Neuron (in vitro differentiated cells): ENCODE measurements around the gene AKR1A1.
"Not testable (repeated sequence)": the region's sequence is repeated elsewhere in the genome, so short reads cannot be mapped to it uniquely, and the experiment has no call there.

Source experiments
- H2AFZ ChIP-seq: one replicate; pipeline ENCODE4 v1.6.1; 2013; ENCODE audit warnings: low read depth, mild to moderate bottlenecking, inconsistent platforms, low read length, moderate library complexity
- H3K27me3 ChIP-seq: one replicate; pipeline ENCODE4 v1.6.1; 2013; ENCODE audit warnings: low read length; ENCODE audit not compliant: insufficient read depth
- H3K36me3 ChIP-seq: one replicate; pipeline ENCODE4 v1.6.1; 2013; ENCODE audit warnings: low read length; ENCODE audit not compliant: insufficient read depth
- H3K4me1 ChIP-seq: one replicate; pipeline ENCODE4 v1.6.1; 2013; ENCODE audit warnings: low read length; ENCODE audit not compliant: insufficient read depth
- H3K4me3 ChIP-seq: 2 replicates; pipeline ENCODE4 v1.5.1; 2013; ENCODE audit warnings: mild to moderate bottlenecking, low read length, moderate library complexity
- H3K9me3 ChIP-seq: one replicate; pipeline ENCODE4 v1.6.1; 2013; ENCODE audit warnings: low read length

Gene AKR1A1

DNA sequence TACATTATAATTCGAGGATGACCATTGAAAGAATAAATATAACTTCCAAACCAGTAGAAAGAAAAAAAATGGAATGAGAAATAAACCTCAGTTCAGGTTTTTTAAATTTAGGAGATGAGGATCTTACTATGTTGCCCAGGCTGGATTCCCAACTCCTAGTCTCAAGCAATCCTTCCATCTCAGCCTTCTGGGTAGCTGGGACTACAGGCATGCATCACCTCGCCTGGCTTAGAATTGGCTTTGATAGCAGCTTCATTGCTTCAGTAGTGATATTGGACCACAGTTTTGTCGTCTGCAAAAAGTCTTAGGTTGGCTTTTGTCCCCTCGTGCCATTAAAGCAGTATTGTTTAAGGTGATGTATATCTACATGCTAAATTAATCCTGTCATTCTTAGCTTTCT is 36.1 kb downstream of the AKR1A1 start:
- peak overlapping the region; percentile 2 for H3K4me3 ChIP-seq
- no peaks in the 10 kb centered on the region for H3K9me3 ChIP-seq
- H3K4me1 ChIP-seq = peaks cover 15% of the 10 kb centered on the region
- peaks cover 22% of the 10 kb centered on the region for H3K36me3 ChIP-seq
- H3K27me3 ChIP-seq = no peaks in the 10 kb centered on the region
- no peak overlapping the region for H2AFZ ChIP-seq

DNA sequence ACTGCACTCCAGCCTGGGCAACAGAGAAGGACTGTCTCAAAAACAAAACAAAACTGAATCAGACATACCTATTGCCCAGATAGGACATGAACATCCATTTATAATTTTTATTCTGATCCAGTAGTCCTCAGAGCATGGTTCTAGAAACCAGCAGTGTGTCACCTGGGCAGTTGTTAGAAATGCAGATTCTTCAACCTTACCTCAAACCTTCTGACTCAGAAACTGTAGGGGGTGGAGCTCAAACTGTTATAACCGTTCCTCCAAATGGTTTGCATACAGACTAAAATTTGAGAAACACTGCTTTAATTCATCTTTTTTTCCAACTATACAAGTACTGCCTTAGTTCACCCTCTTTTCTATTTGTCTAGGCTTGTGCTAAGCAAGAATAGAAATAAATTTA is 39.2 kb downstream of the AKR1A1 start:
- no peak overlapping the region for H2AFZ ChIP-seq
- H3K36me3 ChIP-seq = peaks cover 47% of the 10 kb centered on the region
- no peak overlapping the region for H3K4me3 ChIP-seq
- H3K9me3 ChIP-seq = no peaks in the 10 kb centered on the region
- peaks cover 15% of the 10 kb centered on the region for H3K4me1 ChIP-seq
- no peaks in the 10 kb centered on the region for H3K27me3 ChIP-seq

DNA sequence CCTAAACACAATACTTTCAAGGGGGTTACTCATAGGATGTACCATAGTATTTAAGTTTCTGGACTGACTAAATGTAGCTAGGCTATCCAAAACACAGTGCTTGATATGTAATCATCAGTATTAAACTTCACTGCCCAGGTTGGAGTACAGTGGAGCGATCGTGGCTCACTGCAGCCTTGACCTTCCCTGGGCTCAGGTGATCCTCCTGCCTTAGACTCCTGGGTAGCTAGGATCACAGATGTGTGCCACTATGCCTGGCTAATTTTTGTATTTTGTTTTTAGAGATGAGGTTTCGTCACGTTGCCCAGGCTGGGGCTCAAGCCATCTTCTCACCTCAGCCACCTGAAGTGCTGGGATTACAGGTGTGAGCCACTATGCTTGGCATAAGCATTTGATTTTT is 43.8 kb downstream of the AKR1A1 start:
- H3K36me3 ChIP-seq = peaks cover 67% of the 10 kb centered on the region
- H3K9me3 ChIP-seq = no peaks in the 10 kb centered on the region
- H3K4me3 ChIP-seq = no peak overlapping the region
- H3K27me3 ChIP-seq = no peaks in the 10 kb centered on the region
- no peaks in the 10 kb centered on the region for H3K4me1 ChIP-seq
- no peak overlapping the region for H2AFZ ChIP-seq

DNA sequence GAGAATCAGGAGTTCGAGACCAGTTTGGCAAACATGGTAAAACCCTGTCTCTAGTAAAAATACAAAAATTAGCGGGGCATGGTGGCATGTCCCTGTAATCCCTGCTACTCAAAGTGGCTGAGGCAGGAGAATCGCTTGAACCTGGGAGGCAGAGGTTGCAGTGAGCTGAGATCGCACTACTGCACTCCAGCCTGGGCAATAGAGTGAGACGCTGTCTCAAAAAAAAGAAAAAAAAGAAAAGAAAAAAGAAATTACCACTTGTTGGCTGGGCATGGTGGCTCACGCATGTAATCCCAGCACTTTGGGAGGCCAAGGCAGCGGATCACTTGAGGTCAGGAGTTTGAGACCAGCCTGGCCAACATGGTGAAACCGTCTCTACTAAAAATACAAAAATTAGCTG is 46.1 kb downstream of the AKR1A1 start:
- peaks cover 60% of the 10 kb centered on the region for H3K36me3 ChIP-seq
- H3K4me3 ChIP-seq, H3K27me3 ChIP-seq, H3K9me3 ChIP-seq, H2AFZ ChIP-seq, H3K4me1 ChIP-seq: not testable (repeated sequence)

DNA sequence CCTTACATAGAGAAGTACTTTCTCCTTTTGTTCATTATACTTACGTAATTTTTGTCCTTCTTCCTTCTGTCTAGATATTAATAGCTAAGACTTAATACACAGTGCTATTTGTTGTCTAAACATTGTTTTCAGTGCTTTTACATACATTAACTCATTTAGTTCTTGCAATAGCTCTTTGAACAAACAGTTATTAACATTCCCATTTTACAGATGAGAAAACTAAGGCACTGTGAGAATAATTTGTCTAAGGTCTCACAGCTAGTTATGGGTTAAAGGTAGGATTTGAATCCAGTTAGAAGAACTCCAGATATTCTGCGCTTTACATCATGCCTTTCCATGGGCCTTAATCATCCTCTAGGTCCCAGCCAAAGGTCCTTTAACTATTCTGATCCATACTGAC is 53.6 kb downstream of the AKR1A1 start:
- H3K27me3 ChIP-seq = no peaks in the 10 kb centered on the region
- H3K4me1 ChIP-seq = no peaks in the 10 kb centered on the region
- no peak overlapping the region for H2AFZ ChIP-seq
- no peak overlapping the region for H3K4me3 ChIP-seq
- H3K9me3 ChIP-seq = no peaks in the 10 kb centered on the region
- H3K36me3 ChIP-seq = peaks cover 78% of the 10 kb centered on the region

DNA sequence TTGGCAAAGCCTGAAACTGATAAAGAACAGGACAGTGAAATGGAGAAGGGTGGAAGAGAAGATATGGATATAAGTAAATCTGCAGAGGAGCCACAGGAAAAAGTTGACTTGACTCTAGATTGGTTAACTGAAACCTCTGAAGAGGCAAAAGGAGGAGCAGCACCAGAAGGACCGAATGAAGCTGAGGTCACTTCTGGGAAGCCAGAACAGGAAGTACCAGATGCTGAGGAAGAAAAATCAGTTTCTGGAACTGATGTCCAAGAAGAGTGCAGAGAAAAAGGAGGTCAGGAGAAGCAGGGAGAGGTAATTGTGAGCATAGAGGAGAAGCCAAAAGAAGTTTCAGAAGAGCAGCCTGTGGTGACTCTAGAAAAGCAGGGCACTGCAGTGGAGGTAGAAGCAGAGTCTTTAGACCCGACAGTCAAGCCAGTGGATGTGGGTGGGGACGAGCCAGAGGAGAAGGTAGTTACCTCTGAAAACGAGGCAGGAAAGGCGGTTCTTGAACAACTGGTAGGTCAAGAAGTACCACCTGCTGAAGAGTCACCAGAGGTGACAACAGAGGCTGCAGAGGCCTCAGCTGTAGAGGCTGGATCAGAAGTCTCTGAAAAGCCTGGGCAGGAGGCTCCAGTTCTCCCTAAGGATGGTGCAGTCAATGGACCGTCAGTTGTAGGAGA is 56.9 kb downstream of the AKR1A1 start:
- H3K4me3 ChIP-seq = no peak overlapping the region
- H2AFZ ChIP-seq = no peak overlapping the region
- no peaks in the 10 kb centered on the region for H3K9me3 ChIP-seq
- H3K36me3 ChIP-seq = peaks cover 87% of the 10 kb centered on the region
- no peaks in the 10 kb centered on the region for H3K4me1 ChIP-seq
- H3K27me3 ChIP-seq = no peaks in the 10 kb centered on the region

DNA sequence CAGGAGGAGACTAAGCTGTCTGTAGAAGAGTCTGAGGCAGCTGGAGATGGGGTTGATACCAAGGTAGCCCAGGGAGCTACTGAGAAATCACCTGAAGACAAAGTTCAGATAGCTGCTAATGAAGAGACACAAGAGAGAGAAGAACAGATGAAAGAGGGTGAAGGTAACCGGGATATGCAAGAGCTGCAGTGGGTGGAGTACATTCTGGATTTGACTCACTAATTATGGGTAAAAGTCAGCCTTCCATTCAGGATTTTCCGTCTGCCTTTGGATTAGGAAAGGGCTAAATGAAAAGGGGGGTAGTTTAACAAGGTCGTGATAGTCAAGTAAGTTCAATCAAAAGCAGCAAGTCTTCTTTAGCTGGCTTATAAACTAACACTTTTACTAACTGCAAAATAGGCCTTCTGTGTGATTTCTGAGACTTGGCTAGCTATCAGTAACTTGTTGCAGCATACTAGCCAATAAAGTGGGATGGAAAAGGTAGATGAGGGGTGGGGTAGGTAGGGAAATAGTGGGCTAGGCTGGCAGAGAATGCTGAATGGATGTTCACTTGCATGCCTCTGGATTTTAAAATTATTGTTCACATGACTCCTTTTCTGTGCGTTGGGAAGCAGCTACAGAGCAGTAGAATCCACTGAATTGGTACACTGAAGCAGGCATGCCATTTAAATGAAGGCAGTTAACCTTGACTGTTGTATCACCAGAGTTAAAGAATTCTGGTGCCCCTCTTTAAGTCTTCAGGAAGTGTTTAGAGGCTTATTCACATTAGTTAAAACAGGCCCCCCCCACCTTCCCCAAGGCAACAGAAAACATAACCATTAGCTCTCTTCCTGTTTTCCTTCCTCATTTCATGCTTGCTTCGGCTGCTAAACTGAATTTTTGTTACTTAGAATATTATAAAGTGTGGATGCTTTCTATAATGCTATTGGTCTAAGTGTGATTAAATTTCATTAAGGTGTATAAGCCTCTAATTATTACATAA is 57.8 kb downstream of the AKR1A1 start:
- Histone ChIP-seq H3K4me1 (no peaks in the 10 kb centered on the region), H3K27me3 (no peaks in the 10 kb centered on the region), H3K9me3 (no peaks in the 10 kb centered on the region), H3K36me3 (peaks cover 88% of the 10 kb centered on the region), H2AFZ (no peak overlapping the region), H3K4me3 (no peak overlapping the region)

DNA sequence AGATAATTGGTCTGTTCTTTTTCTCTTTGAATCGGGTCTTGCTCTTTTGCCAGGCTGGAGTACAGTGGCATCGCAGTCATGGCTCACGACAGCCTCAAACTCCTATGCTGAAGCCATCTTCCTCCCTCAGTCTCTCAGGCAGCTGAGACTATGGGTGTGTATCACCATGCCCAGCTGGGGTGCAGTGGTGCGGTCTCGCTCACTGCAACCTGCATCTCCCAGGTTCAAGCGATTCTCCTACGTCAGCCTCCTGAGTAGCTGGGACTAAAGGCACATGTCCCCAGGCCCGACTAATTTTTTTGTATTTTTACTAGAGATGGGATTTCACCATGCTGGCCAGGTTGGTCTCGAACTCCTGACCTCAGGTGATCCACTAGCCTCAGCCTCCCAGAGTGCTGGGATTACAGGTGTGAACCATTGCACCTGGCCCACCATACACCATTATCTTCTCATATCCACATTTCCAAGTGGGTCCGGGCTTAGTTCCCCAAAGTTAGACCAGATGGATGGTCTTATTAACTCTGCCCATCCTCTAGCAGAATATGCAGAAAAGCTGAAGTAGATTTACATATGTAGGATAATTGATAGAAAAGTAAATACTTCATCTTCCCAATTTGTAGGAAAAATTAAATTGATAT is 60.1 kb downstream of the AKR1A1 start:
- no peak overlapping the region for H2AFZ ChIP-seq
- no peak overlapping the region for H3K4me3 ChIP-seq
- H3K27me3 ChIP-seq = no peaks in the 10 kb centered on the region
- H3K36me3 ChIP-seq = peaks cover 87% of the 10 kb centered on the region
- H3K9me3 ChIP-seq = no peaks in the 10 kb centered on the region
- H3K4me1 ChIP-seq = no peaks in the 10 kb centered on the region

DNA sequence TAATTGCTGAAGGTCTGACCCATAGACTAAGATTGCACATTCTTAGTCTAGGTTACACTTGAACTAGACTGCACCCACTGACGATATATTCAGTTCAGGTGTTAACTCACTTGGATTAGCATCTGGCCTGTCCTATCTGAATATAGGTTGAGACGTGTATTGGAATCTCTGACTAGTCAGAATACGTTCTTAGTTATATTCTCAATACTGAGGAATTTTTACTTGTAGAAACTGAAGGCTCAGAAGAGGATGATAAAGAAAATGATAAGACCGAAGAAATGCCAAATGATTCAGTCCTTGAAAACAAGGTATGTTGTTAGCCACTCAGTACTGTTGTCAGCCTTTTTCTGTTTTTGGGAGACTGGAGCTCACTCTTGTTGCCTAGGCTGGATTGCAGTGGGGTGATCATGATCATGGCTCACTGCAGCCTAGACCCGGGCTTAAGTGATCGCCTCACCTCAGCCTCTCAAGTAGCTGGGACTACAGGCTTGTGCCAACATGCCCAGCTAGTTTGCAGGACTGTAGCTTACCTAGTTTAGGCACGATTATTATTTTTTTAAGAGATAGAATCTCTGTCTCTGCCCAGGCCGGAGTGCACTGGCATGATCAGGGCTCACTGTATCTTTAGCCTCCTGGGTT is 62.4 kb downstream of the AKR1A1 start:
- no peak overlapping the region for H2AFZ ChIP-seq
- peaks cover 86% of the 10 kb centered on the region for H3K36me3 ChIP-seq
- no peaks in the 10 kb centered on the region for H3K4me1 ChIP-seq
- no peak overlapping the region for H3K4me3 ChIP-seq
- H3K9me3 ChIP-seq = no peaks in the 10 kb centered on the region
- H3K27me3 ChIP-seq = no peaks in the 10 kb centered on the region

DNA sequence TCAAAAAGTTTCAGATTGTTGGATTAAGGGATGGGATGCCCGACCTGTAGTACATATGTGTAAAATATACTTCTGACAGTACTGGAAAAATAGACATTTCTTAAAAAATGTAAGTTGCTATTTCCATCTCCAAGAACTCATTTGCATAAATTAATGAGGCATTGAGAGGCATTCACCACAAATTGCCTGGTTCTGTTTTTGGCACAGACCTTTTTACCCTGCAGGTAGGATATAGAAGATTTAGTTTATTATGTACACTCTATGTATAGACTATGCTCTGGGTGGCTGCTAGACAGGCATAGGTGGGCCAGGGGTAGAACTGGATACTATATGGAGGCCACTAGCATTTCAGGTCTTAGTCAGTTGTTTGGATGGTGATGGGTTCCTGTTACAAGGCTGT is 65.3 kb downstream of the AKR1A1 start:
- Histone ChIP-seq H3K36me3 (peaks cover 78% of the 10 kb centered on the region), H3K4me1 (no peaks in the 10 kb centered on the region), H3K4me3 (no peak overlapping the region), H3K27me3 (no peaks in the 10 kb centered on the region), H3K9me3 (no peaks in the 10 kb centered on the region), H2AFZ (no peak overlapping the region)

DNA sequence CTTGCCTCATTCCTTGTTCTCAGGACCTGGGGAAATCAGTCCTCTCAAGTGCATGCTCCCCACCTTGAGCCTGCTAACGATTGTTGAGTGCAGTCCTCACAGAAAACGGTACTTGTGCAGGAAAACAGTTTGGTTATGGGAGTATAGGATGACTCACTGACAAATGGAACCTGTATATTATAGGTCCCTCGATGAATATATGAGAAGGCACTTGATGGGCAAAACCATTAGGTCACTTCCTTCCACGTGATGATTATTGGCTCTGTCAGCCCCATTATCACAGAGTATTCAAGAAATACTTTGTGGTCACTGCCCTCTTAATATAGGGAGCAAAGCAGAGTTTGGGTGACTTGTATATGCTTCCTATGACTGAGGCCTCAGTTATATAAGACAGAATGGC is 67.0 kb downstream of the AKR1A1 start:
- no peaks in the 10 kb centered on the region for H3K4me1 ChIP-seq
- H2AFZ ChIP-seq = no peak overlapping the region
- H3K4me3 ChIP-seq = no peak overlapping the region
- peaks cover 70% of the 10 kb centered on the region for H3K36me3 ChIP-seq
- H3K27me3 ChIP-seq = no peaks in the 10 kb centered on the region
- H3K9me3 ChIP-seq = no peaks in the 10 kb centered on the region

DNA sequence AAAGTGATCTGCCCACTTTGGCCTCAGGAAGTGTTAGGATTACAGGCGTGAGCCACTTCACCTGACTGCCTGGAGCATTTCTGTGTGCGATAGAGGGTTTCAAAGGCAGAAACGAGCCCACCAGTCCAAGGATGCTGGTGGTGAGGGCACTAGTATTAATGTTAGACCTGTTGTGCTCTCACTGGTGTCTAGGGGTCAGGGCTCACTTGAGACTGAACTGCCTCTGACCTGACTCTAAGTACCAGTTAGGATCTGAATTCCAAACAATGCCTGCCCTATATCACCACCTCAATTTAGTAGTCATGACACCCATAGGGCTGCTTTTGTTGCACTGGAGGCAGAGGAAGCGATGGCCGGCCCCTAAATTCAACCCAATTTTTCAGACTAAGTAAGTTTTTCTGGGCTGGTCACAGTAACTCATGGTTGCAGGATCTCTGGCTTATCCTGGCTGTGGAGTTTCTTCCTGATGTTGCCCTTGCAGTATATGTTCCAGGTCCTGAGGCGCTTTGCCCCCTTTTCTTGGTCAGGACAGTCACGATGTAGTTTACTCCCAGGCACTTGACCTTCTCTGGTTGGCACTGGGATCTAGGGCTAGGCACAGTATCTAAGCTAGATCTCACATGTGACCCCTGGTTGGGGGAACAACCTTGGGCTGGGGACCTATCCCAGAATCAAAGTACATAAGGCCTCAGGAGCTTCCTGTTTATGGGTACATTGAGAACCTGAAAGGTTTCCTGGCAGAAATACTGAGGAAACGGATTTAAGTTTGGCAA is 68.7 kb downstream of the AKR1A1 start:
- no peak overlapping the region for H3K4me3 ChIP-seq
- no peak overlapping the region for H2AFZ ChIP-seq
- no peaks in the 10 kb centered on the region for H3K27me3 ChIP-seq
- H3K4me1 ChIP-seq = no peaks in the 10 kb centered on the region
- H3K36me3 ChIP-seq = peaks cover 65% of the 10 kb centered on the region
- no peaks in the 10 kb centered on the region for H3K9me3 ChIP-seq
